IPS DF 4.7 (cell line): Measurements from ENCODE around the gene NUP214.
"Not testable (repeated sequence)": the region's sequence is repeated elsewhere in the genome, so short reads cannot be mapped to it uniquely, and the experiment has no call there.

Source experiments
- DNase-seq: peaks from one replicate; pipeline ENCODE4 v3.0.0-alpha.2; 2013; ENCODE audit warnings: low spot score; ENCODE audit errors: extremely low read depth

The NUP214 gene

DNA sequence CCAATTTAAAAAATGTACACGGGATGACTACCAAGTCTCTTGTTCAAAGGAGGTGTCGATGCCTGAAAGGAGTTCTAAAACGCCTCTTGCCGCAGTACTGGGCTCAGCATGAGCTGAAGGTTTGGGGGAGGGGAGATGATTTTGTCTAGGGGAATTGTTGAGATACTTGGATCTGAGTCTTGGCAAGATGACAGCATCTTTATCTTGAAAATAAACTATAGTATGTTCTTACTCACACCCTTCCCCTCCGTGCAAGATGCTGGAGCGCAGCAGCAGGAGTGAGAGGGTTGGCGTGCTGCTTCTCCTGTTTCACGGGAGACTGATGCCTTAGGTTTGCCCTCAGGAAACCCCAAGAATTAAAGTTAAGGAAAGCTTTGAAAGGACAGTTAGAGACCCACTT is 103.6 kb downstream of the NUP214 start:
- no peak for DNase-seq

DNA sequence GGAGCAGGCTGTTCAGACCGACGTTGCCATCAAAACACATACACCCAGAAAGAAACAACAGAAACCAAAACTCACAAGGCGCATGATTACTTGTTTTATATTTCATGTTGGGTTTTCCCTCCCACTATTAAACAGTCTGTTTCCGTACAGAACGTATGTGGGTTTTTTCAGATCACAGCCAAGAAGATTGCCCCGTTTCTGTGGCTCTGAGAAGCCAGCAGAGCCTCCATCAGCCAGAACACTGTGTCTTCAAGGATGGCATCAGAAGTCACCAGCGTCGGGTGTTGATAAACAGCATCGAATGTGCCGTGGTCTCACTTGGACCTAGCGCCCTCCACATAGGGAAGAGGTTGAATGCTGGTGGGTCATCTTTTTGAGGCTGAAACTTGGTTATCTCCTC is 108.2 kb downstream of the NUP214 start:
- DNase-seq: no peak

DNA sequence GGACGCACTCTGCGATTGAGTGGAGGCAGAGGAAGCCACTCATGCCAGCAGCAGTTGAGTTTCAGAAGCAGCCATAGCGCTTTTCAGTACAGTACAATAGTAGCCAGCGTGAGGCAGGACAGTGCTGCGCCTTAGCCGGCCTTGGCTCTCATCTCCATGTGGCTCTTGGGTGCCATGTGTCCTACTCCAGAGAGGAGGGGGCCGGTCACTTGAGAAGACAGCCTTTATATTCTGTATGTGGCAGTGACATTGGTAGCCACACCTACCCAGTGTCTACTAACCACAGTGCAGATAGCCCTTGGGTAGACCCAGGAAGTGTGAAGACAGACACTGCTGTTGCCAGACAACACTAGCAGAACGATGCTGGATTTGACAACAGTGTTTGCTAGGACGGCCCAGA is 108.6 kb downstream of the NUP214 start:
- DNase-seq: no peak

DNA sequence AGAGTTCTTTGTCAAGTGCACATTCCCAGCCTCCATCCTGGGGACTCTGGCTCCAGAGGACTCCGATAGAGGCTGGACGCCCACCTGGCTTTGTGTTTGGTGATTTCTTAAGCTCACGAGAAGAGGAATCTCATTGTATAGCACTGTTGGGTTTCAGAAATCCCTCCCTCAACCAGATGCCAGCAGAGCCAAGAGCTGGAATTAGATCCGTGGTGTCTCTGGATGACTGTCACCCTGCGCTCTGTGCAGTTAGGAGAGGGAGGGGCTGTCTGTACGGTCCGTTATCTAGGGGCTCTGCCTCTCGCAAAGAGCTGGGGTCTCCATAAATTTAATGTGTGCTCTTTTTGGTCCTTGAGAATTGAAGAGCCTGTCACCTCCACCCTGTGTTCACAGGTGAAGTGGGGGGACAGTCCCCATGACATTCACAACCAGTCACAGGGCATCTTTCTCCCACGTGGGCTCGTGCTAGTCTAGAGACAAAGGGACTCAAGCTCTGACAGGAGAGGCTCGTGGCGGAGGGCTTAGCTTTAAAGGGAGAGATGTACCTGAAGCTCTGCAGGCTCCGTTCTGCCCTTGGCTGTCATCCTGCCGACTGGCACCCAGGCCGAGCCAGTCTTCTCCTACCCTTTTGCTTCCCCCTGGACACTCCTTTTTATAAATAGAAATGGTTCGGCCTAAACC is 109.6 kb downstream of the NUP214 start:
- no peak for DNase-seq

DNA sequence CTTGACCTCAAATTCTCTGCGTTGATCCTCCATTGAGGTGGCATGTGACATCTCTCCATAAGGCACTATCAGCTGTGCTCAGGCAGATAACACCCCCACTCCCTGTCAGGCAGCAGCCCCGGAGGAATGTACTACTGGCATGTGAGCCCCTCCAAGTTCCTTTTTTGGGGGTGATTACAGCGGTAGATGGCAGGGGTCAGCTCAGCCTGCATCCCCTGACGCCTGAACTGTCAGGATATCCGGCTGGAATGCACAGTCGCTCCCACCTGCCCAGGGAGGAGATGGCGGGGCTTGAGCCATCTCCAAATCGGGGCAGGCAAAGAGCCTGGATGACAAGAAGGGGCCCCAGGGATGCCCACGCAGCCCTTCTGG is 110.1 kb downstream of the NUP214 start:
- no peak for DNase-seq

DNA sequence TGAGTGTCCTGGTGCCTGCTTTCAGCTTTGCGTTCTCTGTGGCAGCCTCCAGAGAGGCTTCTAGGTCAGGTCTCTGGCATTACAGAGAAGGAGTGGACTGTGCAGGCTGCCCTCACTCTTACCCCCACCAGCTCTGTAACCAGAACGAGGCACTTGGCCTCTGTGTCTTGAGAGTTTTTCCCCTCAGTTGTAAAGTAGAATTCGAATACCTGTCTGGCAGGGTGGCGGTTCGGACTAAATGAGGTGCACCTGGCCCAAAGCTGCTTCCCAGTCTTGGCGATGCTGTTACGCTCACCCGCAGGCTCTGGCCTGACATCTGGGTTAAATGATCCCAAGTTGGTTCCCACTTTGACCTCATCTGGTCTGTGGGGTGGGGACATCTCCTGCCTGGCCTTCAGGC is 110.8 kb downstream of the NUP214 start:
- no peak for DNase-seq

DNA sequence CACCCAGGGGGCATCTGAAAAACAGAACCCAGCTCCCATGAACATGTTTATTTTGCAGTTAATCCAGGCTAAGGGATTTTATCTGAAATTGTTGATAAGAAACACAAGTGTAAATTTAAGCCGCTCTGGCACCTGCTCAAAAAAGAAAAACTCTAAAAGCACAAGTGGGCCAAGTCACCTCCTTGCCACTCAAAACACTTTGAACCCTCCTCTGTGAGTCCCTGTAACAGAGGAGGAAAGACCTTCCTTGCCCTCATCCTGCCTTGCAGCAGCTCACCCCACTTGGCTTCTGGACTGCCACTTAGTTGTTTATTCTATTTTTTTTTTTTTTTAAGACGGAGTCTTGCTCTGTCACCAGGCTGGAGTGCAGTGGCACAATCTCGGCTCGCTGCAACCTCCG is 111.4 kb downstream of the NUP214 start:
- no peak for DNase-seq

DNA sequence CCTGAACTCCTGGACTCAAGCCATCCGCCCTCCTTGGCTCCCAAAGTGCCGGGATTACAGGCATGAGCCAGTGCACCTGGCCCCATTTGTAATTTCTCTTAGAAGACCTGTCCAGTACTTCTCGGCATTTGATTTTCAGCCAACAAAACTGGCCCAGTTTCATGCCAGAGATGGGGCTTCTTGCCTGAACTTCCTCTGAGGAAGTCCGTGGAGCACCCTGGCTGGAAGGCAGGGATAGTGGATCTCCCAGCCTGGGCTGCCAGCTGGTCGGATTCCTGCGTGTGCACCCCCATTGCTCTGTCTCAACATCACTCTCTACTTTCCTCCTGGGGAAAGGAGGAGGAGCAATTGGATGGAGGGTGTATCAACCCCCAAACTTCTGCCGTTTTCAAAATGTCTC is 111.9 kb downstream of the NUP214 start:
- DNase-seq: no peak

DNA sequence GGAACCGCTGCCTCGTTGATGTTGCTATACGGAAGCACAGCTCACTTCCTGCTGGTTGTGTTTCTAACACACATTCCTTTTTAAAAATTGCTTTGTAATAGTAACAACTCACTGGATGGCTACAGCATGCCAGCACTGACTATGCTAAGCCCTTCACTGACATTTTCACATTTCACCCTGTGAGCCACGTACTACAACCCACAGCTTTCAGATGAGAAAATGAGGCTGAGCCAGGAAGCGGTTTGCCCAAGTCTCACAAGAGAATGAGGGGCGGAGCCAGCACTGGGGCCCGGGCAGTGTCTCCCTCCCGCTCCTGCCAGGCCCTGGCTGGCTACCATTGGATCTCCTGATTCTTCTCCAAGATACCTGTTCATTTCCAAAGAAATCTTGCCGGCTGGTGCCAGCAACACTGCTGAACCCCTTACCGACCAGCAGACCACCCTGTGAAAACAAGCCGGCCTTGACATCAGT is 112.6 kb downstream of the NUP214 start:
- no peak for DNase-seq

DNA sequence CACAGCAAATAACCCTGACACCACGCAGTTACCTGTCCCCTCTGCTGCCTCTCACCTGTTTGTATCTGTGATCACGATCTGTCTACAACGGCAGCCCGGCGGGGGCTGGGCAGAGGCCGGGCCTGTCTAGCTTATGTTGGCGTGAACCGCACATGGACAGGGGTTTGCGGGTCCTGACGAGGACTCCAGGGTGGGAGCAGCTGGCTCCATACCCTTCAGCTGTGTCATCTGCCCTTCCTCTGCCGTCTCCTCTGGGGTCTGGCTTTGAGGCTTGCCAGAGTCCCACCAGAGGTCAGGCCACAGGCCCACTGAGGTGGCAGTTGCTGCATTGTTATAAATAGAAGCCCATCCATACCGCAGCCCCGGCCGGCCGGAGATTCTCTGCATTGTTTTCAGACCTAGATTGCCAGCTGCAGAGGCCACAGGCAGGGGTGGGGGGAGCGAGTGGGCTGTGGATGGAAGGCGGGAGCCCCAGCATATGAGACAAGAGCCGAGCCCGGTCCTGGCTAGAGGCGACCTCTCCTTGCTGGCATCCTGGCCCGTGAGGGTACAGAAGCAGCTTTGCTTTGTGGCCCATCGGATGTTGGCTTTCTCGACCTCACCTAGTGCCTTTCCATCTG is 113.1 kb downstream of the NUP214 start:
- DNase-seq: no peak

DNA sequence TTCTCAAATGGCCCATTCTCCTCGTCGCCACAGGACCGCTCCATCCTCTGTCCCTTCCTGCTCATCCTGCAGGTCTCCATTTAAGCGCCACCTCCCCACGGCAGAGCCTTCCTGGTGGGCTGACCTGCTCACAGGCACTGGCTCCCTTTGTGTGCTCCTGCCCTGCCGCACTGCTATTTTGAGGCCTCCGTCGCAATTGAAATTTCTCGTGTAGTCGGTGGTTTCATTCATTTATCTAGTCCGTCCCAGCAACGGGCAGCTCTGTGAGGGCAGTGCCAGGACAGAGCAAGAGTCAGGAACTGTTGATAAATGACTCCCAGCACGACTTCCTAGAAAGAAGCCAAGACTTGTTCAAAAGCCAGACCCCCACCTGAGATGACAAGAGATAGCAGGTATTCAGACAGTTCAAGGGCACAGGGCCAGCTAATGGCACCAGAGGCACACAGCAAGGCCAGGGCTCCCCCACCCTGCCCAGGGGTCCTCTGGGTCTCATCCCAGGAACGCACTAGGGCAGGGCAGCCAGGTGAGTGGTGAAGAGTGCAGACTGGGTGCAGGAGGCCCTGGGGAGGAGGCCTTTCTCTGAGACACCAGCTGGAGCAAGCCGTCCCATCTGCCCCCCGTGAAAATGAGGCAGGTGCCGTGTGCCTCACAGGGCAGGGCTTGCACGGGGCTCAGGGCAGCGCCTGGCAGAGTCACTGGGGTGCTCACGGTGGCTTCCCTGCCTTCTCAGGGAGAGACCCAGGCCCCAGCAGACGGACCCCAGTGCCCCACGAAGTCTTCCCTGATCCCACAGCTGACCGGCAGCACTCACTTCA is 114.0 kb downstream of the NUP214 start:
- DNase-seq: no peak

DNA sequence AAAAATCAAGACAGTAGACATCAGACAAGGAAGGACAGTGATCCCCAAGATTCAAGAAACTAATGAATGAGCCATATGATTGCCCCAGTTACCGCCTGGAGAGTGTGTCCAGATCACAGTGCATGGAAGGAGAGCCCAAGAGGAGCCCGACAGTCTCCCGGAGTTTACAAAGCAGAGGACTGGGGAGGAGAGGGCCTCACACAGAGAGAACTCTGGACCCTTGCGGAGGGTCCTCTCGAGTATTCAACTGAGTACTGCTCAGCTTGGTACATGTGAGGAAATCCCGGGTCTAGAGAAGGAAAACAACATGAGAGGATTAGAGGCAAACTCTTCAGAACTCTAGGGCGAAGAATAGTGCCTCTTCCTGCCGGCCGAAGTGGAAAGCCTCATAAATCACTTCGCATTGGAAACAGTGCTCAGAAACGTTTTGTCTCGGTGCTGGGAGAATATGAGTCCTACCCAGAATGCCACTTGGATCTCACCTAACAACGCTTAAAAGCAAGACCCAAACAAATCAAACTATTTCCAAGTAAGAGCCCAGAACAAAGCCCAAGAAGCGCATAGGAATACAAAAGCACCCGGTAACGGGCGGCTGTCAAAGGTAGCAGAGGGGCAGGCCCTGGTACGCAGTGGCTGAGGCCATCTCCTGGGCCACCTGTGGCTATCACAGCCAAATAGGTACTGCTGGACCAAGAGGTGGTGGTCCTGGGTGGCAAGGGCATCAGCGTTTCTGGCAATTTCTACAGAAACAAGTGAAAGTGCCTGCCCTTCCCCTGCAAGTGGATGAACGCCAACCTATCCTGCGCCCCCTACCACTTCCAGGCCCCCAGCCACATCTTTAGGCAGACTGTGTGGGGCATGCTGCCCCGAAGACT is 114.9 kb downstream of the NUP214 start:
- DNase-seq: no peak

DNA sequence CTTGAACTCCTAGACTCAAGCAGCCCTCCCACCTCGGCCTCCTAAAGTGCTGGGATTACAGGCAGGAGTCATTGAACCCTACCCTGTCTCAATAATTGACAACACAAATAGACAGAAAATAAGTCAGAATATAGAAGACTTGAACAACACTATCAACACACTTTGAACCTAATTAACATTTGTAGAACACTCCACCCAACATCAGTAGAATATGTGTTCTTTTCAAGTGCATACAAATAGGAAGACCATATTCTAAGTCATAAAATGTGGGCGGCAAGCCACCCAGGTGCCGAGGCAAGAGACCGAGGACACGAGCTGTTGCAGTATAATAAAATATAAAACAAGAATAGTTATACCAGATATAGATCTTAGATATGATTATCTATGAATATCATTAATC is 118.9 kb downstream of the NUP214 start:
- DNase-seq: not testable (repeated sequence)

DNA sequence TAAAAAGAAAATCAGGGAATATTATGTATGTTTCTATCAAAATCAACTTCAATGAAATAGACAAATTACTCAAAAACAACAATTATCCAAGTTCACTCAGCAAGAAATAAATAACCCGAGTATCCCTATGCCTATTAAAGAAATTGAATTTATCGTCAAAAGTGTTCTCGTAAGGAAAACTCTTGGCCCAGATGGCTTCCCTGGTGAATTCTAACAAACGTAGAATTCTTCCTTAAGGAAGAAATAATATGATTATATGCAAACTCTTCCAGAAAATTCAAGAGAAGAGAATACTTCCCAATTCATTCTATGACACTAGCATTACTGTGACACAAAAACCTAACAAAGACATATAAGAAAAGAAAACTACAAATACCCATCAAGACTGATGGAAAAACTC is 121.2 kb downstream of the NUP214 start:
- DNase-seq: no peak

DNA sequence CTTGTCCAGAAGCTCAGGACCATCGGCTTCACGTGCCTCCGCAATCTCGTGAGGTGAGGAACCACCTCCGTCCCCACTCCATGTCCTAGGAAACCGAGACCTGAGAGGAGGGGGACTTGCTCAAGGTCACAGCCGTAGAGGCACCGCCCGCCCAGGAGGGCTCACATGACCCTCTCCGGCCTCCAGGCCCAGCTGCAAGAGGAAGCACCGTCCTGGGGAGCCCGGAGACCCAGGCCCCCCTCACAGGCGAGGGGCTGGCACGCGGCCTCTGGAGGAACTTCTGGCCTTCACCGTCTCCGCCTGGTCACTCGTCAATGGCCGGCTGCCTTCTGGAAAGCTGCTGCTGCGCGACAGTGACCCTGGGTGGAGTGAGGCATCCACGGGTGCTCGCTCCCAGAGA is 126.7 kb downstream of the NUP214 start:
- no peak for DNase-seq

DNA sequence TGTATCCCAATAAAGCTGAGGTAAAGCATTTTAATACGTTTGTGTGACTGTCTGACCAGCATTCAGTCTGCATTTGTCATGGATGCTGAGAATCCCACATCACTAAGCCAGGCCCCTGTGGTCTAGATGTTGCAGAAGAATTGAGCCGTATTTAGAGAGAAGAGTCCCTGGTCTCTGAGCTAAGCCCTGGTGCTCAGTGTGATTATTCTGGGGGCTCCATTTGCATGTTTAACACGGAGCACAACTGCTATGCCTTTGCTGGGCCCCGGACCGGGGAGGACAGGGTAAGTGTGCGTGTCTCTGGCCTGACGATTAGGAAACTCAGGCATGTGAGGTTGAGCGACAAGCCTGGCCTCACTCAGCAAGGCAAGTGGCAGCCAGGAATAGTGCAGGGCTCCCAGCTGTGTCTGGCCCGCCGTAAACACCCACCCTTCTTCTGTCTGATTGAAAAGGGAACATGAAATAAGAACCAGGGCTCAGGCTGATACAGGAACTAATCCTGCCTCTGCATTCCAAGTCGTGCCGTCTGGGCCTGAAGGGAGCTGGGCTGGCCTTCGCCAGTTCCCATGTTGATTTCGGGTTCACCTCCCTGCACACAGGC is 128.6 kb downstream of the NUP214 start:
- no peak for DNase-seq

DNA sequence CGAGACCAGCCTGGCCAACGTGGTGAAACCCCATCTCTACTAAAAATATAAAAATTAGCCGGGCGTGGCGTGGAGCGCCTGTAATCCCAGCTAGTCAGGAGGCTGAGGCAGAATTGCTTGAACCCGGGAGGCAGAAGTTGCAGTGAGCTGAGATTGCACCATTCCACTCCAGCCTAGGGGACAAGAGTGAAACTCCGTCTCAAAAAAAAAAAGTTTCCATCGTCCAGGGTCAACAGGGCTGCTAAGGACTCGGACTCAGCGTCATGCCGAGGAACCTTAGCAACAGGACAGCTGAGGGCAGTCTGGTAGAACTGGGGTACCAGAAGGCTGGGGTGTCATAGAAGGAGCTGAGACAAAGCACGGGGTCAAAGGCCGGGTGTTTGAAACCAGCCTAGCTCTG is 129.2 kb downstream of the NUP214 start:
- no peak for DNase-seq

DNA sequence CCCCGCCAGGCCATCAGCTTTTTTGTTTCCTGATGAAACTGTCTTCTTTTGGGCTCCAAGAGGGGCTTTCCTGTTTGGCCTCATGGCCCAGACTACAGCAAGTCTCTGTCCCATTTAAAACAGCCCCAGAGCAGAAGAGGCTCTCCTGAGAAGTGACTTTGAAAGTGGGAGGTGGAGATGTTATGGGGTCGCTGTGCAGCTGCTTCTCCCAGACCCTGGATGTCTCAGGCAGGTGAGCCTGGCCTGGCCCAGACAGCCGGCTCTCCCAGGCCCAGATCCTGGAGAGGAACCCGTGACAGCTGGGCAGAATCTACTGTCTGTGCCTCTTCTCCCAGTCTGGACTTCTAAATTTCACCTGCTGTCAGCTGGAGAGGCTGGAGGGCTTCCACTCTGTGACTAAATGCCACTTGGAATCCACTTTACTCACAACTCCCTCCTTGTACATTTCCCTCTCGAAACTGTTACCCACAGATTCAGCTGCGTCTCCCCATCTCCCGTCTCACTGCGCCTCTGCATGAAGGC is 130.4 kb downstream of the NUP214 start:
- no peak for DNase-seq

DNA sequence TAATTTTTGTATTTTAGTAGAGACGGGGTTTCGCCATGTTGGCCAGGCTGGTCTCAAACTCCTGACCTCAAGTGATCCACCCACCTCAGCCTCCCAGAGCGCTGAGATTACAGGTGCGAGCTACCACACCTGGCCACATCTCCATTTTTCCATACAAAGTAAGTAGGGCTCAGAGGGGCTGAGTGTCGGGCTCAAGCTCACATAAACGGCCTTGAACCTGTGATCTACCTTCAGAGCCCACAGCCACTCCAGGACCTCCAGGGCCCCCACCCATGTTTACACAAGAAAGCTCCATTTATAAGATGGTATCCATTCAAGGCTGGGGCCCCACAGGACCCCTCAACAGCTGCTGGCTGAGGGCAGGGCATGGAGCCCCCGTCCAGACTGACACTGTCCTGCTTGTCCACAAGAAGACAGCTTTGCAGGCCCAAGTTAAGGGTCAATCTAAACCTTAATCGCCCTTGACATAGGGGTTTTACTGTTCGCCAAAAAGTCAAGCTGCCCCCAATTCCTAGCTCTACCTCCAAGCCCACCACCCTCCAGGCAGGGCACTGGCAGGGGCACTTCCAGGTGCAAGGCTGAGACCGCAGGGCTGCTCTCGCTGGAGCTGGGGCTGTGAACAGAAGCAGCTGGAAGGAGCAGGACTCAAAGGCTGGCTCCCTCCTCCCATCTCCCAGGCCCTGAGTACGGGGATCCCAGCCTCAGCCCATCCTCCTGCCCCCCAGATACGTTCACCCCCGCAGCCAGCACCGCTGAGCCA is 132.1 kb downstream of the NUP214 start:
- no peak for DNase-seq

DNA sequence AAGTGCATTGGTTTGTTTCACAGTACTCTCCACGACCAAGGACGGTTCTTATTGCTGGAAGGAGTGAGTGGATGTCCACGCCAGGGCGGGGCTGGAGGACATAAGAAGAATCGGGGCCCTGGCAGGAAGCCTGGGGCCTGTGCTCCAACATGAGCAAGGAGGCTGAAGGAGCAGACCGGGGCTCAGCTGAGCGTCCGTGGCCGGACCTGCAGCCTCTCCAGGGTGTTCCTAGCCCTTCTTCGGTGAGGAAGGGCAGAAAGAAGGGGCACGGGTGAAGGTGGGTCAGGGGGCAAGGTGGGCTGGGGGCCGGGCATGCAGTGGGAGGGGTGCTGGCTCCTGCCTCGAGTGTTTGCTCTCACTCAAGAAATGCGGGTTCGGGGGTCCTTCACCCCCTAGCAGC is 132.8 kb downstream of the NUP214 start:
- no peak for DNase-seq
